Measurements from ENCODE around the gene FGF4.
"Not testable (repeated sequence)": the region's sequence is repeated elsewhere in the genome, so short reads cannot be mapped to it uniquely, and the experiment has no call there.

FGF4 gene

GRCh38 chr11:69773626-69774353 lies 1.4 kb downstream of the FGF4 start:
- no peak for DNase-seq (ENCODE audit: low read depth in 3 of 3)

GRCh38 chr11:69771466-69771865 lies 3.7 kb downstream of the FGF4 start:
- DNase-seq (ENCODE audit: low read depth in 3 of 3) = no peak

GRCh38 chr11:69770540-69770939 lies 4.6 kb downstream of the FGF4 start:
- DNase-seq (ENCODE audit: low read depth in 3 of 3) = no peak

DNA sequence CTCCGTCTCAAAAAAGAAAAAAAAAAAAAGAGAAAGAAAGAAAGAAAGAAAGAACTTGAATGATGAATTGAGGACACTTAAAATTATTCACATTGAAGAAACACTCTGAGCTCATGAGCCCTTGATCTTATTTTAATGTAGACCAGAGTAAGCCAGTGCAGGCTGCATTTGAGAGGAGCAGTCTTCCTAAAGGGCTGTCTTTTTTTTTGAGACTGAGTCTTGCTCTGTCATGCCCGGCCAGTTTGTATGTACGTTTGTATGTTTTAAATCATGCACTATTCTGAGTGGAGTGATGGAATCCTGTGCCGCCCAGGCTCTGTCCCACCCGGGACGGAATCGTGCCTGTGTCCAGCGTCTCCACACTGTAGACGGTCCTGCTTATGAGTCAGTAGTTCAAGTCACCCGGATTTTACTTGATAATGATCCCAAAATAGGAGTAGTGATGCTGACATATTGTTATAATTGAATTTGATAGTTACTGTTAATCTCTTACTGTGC lies 9.6 kb downstream of the FGF4 start:
- no peak for DNase-seq (ENCODE audit: low read depth in 3 of 3)

GRCh38 chr11:69764918-69765317 lies 10.2 kb downstream of the FGF4 start:
- not testable (repeated sequence) for DNase-seq (ENCODE audit: low read depth in 3 of 3)

DNA sequence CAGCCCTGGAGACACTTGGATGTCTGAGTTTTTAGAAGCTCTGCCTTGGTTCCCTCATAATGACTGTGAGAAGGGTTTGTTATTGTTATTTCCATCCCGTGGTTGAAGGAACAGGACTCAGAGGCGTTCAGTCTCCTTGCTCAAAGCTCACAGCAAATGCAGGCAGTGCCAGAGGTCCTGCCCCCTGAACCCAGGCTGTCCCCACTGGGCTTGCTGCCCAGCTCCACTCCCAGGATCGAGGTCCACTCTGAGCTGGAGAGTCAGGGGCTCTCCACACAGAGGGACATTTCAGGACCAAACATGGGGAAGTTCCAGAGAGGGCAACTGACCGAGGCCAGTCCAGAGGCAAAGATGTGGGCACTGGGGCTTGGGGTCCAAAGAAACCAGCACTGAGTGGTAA lies 14.8 kb downstream of the FGF4 start:
- DNase-seq (ENCODE audit: low read depth in 3 of 3) = no peak

DNA sequence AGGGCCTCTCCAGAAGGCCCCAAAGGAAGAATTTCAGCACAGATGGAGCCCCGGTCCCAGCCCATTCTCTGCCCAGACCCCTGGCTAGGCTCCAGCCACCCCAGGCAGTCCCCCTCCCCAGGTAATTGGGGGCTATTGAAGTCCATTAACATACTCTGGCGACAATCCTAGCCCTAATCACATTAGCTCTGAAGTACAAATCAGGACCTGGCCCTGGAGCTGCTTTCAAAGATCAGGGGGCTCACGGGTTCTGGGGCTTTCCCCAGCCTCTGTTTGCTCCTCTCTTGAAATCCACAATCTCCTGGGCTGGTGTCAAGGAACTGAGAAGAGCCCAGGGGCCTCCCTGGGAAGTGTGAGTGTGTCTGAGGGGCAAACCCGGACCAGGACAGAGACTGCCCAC lies 22.3 kb downstream of the FGF4 start:
- DNase-seq (ENCODE audit: low read depth in 3 of 3) = no peak

DNA sequence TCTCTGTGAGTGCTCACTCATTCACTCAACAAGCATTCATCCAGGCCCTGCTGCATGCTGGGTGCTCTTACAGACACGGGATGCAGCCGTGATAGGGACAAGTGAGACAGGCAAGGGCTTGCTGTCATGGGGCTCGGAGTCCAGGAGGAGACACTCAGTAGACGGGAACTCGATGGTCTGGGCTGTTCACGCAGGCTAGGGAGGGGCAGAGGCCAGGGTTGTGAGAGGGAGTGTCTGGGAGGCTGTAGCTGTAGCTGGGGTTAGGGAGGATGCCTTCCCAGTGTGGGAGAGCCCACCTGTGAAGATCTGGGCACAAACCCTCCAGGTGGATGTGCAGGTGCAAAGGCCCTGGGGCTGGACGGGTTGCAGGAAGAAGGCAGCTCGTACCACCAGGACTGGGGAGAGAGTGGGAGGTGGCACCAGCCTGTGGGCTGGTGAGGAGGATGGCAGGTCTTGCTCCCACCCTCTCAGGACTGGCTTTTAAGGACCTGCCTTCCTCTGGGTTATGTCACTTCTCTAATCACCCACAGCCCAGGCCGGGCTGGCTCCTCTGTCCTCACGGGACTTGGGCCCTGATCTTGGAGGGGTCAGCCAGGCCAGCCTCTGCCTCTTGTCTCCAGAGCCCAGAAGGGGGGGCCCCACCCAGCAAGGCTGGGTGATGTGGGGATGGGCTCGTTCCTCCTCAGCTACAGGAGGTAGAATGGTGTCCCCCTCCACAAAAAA lies 24.1 kb downstream of the FGF4 start:
- no peak for DNase-seq (ENCODE audit: low read depth in 3 of 3)

DNA sequence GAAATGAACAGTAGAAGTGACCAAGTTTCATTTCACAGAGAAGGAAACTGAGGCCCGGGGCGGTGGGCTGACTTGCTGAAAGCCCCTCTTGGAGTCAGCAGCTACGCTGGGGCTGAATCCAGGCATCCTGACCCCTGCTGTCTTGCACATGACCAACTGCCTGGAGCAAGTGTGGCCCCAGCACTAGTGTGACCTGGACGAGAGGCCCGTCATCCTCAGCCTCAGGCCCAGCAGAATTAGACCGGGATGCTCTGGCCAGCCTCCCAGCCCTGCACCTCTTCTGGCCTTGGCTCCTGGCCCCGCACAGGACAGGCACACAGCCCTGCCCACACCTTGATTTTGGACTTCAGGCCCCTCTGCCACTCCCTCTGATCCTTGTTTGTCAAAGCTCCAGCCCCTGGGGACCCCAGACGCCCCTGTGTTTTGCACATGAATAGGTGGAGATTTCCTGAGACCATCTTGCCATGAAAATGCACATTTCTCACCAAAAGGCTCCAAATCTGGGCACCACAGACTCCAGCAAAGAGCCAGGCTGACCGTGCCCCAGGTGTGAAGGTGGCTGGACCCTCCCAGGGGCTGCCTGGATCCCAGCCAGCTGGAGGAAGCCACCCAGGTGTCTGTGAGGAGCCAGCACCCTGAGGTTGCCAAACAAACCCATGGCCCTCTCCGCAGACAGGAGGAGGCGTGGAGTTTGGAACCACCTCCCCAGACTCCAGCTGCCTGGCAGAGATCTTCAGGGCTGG lies 24.9 kb downstream of the FGF4 start:
- DNase-seq (ENCODE audit: low read depth in 3 of 3) = no peak

GRCh38 chr11:69748637-69749036 lies 26.5 kb downstream of the FGF4 start:
- no peak for DNase-seq (ENCODE audit: low read depth in 3 of 3)

GRCh38 chr11:69746752-69747742 lies 28.1 kb downstream of the FGF4 start:
- no peak for DNase-seq (ENCODE audit: low read depth in 3 of 3)

- DNase-seq (ENCODE audit: low read depth in 3 of 3) = no peak
Observed at GRCh38 chr11:69746140-69746539, 29.0 kb downstream of the FGF4 start.

GRCh38 chr11:69745201-69745600 lies 29.9 kb downstream of the FGF4 start:
- DNase-seq (ENCODE audit: low read depth in 3 of 3) = no peak

DNA sequence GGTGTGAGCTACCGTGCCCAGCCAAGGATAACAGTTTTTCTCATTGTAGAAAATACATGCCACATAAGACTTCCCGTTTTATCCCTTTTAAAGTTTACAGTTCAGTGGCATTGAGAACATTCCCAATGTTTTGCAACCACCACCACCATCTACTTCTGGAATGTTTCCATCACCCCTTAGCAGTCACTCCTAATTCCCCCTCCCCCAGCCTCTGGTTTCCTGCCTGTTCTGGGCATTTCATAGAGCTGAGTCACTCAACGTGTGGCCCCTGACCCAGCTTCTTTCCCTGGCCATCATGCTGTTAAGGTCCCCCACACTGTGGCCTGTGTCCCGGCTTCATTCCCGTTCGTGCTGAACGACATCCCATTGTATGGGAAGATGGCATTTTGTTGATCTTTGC lies 30.7 kb downstream of the FGF4 start:
- DNase-seq (ENCODE audit: low read depth in 3 of 3) = no peak

GRCh38 chr11:69734841-69735240 lies 40.3 kb downstream of the FGF4 start:
- no peak for DNase-seq (ENCODE audit: low read depth in 3 of 3)

- DNase-seq (ENCODE audit: low read depth in 3 of 3) = no peak
Observed at GRCh38 chr11:69734367-69734766, 40.8 kb downstream of the FGF4 start.

- DNase-seq (ENCODE audit: low read depth in 3 of 3) = no peak
Observed at GRCh38 chr11:69732910-69733309, 42.2 kb downstream of the FGF4 start.

DNA sequence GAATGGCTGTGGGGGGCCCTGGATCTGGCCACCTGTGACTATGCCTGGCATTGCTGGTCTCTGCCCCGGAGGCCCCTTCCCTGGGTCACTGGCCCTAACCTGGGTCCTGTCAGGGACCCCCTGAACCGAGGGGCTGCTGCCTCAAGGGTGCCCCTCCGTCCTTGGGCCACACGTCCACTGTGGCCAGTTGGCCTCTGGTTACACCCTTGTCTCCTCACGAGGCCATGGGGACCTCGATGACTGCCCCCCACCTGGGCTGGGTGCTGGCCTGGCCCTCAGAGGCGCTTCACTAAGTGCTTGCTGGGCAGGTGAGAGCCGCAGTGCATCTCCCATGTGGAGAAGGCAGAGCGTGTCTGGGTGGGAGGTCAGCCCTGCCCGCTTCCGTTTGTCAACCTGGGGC lies 44.0 kb downstream of the FGF4 start:
- no peak for DNase-seq (ENCODE audit: low read depth in 3 of 3)

- no peak for DNase-seq (ENCODE audit: low read depth in 3 of 3)
Observed at GRCh38 chr11:69730500-69730899, 44.6 kb downstream of the FGF4 start.

- no peak for DNase-seq (ENCODE audit: low read depth in 3 of 3)
Observed at GRCh38 chr11:69729252-69729651, 45.9 kb downstream of the FGF4 start.

DNA sequence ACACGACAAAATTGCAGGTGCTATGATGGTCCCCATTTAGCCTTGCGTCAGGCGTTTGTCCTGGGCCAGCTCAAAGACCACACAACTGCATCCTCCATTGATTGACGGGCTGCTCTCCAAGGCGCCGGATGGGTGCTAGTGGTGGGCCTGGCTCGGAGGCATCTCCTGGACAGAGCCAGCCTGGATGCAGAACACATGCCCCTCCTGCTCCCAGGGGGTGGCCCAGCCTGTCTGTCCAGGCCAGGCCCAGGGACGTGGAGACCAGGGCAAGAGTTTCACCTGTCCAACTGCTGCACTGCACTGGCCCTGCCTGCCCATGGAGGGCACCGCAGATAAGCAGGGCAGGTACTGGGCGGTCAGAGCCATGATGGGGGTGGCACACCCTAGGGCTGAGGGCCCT lies 47.9 kb downstream of the FGF4 start:
- DNase-seq (ENCODE audit: low read depth in 3 of 3) = no peak

All from stimulated activated CD4-positive, alpha-beta T cell treated with anti-CD3 and anti-CD28 coated beads, TNF-alpha, amount 100 ng/mL, for 24 hours (primary cell).